NCI-H1092 (cell line): Measurements from ENCODE around the gene AFAP1.
"Not testable (repeated sequence)": the region's sequence is repeated elsewhere in the genome, so short reads cannot be mapped to it uniquely, and the experiment has no call there.

Source experiments
- DNase-seq: peaks from one replicate; lab custom pipeline; 2025; lab: John Stamatoyannopoulos, UW

AFAP1 gene

DNA sequence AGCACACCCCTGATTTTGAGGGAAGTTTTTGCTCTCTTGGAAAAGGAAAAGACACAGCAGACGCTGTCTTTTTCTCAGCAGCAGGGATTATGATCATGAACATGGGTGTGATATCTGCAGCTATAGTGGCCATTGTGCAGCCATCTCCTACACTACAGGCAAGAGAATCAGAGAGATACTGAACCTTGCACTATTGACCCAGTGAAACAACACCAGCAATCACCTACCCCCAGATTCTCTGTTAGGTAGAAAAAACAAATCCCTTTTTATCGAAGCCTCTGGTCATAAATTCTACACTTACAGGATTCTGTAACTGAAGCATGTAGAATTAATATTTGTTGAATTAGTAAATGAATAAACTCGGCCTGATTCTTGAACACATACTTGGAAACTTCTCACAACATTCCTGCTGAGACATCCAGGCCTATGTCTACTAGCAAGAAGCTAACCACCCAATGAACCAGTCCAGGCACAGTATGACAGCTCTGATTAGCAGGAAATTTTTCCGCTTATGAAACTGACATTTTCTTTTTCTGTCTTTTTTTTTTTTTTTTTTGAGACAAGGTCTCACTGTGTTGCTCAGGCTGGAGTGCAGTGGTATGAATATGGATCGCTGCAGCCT, 5.0 kb upstream of the AFAP1 start:
- DNase-seq, result no peak

DNA sequence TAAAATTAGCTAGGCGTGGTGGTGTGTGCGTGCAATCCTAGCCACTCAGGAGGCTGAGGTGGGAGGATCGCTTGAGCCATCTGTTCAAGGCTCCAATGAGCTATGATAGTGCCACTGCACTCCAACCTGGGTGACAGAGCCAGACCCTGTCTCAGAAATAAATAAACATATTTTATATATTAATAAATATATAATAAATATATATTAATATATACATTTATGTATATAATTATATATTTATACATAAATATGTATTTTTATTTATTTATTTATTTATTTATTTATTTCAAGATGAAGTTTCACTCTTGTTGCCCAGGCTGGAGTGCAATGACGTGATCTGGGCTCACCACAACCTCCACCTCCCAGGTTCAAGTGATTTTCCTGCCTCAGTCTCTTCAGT, 4.0 kb upstream of the AFAP1 start:
- not testable (repeated sequence) for DNase-seq

DNA sequence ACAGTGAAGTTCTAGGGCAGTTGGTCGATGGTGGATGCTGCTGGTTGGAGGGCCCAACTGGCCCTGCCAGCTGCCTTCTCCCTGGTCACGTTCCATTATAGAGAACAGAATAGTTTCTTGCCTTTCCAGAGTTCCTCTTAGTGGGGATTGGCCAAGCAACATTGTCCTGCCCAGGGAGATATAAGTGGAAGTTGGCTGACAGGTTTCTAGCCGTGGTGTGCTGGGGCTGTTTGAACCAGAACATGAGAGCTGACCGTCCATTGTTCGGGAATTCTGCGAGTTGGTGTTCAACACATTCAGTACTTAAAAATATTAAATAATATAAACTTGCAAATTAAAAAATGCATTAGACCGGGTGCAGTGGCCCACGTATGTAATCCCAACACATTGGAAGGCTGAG, 3.5 kb upstream of the AFAP1 start:
- DNase-seq, result no peak

- DNase-seq, result no peak
Observed at GRCh38 chr4:7941965-7942496, 2.4 kb upstream of the AFAP1 start.

GRCh38 chr4:7941111-7941964, 1.7 kb upstream of the AFAP1 start:
- no peak for DNase-seq

DNA sequence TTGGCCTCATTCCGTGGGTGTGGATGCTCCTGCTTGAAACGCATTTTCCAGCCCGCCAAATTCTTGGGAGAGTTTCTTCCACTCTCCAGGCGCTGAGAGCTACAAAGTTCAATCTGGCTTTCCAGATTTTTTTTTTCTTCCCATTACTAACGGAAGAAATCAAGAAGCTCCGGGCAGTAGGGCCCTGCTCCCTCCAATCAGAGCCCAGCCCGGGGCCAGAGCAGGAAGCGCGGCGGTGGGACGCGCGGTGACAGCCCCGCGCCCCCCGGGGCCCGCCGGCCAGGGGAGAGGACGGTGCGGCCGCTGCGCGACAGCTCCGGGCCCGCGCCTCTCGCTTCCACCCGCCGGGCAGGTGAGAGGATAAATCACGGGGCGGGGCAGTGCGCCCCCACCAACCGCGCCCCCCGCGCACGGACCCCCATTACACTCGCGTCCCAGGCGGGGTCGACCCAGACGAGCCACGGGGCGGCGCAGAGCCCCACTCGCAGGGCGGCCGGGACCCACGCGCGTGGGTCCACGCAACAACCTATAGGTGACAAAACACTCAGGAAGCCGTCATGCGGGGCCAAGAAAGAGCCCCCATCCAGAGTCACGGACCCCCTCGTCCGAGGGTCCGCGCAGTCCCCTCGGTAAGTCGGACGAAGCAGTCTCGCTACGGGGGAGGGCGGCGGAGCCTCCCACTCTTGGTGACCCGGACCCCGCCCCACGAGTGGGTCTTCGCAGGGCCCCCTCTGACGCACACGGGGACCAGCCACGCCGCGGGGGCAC, 868 bp downstream of the AFAP1 start:
- no peak for DNase-seq

DNA sequence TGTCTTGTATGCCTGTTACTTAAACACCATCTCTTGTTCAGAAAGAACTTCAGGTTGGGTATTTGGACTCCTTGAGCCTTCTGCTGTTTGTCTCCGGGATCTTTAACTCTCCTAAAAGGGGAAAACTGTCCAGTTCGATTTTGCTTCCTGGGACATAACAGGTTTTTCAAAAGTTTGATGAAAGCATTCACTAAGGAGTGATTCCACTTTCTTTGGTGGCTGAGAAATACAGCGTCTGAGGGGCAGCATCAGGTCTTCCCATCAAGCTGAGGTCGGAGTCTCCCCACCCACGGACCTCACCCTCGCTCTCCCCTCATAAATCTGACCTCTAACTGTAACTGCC, 1.4 kb downstream of the AFAP1 start:
- DNase-seq, result no peak

- no peak for DNase-seq
Observed at GRCh38 chr4:7937006-7937405, 2.7 kb downstream of the AFAP1 start.

DNA sequence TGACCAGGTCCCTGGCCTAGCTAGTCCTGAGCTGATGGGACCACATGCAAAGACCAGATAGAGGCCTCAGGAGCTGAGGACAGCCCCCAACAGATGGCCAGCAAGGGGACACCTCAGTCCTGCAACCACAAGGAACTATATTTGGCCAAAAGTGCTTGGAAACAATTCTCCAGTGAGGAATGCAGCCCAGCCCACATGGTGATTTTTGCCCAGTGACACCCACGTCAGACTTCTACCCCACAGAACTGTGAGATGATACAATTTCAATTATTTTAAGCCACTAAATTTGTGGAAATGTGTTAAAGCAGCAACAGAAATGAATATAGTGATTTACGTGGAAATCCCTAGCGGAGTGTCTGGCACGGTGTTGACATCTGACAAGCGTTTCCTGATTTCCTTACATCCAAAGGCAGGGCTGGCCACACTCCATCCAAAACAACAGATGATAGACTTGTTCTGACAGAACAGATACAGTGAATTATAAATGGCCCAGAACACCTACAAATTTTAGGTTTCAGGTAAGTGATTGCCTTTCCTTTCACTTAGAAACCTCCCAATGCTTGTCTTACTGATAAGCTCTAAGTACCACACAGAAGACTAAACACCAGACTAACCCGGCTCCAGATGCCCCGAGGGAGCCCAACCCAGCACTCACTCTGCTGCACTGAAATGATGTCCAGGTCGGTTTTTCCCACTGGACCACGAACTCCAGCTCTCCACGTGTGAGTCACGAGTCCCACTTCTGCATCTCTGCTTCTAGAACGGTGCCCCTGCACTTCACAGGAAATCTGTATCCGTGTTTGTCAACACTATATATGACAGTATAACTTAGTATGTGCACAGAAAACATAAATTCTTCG, 5.8 kb downstream of the AFAP1 start:
- no peak for DNase-seq

DNA sequence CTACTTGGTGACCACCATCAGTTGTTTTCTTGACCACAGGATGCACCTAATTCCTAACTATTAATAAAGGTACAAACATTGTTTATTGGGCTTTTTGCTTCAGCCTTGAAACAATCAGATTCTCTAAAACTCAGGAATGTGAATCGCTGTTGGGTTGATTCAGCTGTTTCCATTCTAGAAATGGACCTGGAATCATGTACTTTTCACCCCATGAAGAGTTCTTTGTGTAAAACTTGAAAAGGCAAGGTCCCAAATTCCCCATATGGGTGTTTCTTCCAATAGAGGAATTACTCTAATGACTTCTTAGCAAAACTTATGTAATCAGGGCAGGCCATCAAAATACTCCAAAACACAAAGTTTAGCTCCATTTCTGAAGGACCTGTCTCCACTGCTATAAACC, 7.4 kb downstream of the AFAP1 start:
- DNase-seq, result no peak

GRCh38 chr4:7929118-7929951, 10.3 kb downstream of the AFAP1 start:
- no peak for DNase-seq

- no peak for DNase-seq
Observed at GRCh38 chr4:7928711-7929110, 10.9 kb downstream of the AFAP1 start.

DNA sequence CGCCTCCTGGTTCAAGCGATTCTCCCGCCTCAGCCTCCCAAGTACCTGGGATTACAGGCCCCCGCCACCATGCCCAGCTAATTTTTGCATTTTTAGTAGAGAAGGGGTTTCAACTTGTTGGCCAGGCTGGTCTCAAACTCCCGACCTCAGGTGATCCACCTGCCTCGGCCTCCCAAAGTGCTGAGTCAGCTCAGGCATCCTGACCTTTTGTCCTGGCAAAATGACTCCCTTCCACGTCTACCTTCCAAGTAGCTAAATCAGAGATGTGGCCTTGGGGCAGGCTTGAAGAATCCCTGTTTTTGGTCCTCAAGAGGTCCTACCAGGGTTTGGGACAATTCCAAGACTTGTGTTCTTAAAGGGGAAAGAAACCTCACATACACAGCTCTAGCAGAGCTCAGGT, 12.8 kb downstream of the AFAP1 start:
- no peak for DNase-seq

- DNase-seq, result no peak
Observed at GRCh38 chr4:7924570-7924969, 15.1 kb downstream of the AFAP1 start.

DNA sequence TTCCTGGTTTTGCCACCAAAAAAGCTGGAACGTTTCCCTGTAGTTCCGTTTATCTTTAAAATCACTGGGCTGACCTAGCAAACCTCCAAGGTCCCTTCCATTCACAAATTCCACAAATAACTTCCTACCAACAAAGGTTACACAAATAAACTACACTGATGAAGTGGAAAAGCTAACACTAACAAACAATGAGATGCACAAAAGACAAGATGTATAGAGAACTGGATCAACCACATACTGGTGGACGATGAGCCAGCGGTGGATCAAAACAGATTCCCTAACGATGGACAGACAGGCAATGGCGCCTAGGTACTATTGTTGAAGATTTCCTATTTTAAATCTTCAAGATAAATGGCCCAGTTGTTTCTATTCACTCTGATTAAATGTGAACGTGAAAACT, 15.5 kb downstream of the AFAP1 start:
- no peak for DNase-seq

DNA sequence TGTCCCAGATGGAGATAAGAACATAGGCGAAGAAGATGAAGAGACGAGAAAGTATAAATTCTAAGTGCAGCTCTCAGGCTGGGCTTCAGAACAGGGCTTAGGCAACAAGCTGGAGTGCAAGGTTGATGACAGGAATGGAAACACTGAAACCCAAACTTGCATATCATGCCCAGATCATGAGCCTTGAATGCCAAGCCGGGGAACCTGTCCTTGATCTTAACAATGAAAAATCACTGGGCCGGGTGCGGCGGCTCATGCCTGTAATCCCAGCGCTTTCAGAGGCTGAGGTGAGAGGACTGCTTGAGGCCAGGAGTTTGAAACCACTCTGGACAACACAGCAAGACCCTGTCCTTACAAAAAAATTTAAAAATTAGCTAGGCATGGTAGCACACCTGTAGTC, 17.2 kb downstream of the AFAP1 start:
- DNase-seq, result no peak

DNA sequence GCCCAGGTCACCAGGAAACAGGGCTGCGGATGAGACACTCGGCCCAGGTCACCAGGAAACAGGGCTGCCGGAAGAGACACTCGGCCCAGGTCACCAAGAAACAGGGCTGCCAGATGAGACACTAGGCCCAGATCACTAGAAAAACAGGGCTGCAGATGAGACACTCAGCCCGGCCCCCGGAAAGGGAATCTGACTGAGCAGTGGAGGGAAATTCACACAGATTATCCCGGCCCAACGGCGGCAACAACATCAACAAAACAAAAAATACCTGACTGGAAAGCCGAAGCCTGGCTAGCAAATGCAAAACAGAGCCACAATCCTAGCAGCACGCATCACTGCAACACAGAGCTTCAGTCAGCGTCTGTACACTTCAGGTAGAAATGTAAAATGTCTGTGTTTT, 20.7 kb downstream of the AFAP1 start:
- DNase-seq, result no peak

DNA sequence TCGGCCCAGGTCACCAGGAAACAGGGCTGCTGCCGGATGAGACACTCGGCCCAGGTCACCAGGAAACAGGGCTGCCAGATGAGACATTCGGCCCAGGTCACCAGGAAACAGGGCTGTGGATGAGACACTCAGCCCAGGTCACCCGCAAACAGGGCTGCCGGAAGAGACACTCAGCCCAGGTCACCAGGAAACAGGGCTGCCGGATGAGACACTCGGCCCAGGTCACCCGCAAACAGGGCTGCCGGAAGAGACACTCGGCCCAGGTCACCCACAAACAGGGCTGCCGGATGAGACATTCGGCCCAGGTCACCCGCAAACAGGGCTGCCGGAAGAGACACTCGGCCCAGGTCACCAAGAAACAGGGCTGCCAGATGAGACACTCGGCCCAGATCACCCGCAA, 21.5 kb downstream of the AFAP1 start:
- DNase-seq, result not testable (repeated sequence)

- no peak for DNase-seq
Observed at GRCh38 chr4:7917669-7918068, 22.0 kb downstream of the AFAP1 start.

- DNase-seq, result no peak
Observed at GRCh38 chr4:7915875-7916242, 23.8 kb downstream of the AFAP1 start.

DNA sequence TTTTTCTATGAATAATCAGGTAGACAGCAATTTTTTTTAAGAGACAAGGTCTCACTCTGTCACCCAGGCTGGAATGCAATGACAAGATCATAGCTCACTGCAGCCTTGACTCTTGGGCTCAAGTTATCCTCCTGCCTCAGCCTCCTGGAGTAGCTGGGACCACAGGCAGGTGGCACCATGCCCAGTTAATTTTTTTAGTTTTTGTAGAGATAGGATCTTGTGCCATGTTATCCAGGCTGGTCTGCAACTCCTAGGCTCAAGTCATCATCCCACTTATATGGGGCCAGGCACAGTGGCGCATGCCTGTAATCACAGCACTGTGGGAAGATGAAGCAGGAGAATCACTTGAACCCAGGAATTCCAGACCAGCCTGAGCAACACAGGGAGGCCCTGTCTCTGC, 26.8 kb downstream of the AFAP1 start:
- no peak for DNase-seq
